ENCODE results near the gene GPR84. TPM values are rescaled to one million over a fixed set of nuclear protein-coding genes. Genes with fewer than 3 reads are reported as not detected.
"Not testable (repeated sequence)": the region's sequence is repeated elsewhere in the genome, so short reads cannot be mapped to it uniquely, and the experiment has no call there.

Gene GPR84
- total RNA-seq, 4 donors from 2014 or later: 0.42 TPM; not detected in 3

DNA sequence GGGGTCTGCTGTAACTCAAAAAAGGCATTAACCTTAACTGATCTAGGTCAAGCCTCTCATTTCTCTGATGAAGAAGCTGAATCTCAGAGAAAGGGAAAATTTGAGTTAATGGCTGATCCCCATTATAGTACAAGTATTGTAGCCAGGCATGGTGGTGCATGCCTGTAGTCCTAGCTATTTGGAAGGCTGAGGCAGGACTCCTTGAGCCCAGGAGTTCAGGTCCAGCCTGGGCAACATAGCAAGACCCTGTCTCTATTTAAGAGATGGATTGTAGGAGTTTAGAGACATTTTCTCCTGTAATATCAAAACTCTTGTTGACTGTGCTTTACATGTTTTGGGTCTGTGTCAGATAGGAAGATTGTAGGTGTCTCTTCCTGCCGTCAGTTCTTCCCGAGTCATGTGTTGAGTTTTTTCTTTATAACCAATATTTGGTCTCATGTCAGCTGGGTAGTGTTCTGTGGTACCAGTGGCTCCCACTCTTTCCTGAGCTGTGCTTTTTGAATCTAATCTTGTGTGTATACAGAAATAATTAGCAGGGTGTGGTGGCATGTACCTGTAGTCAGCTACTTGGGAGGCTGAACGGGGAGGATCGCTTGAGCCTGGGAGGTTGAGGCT lies 30.8 kb downstream of the GPR84 start:
- Histone ChIP-seq H3K36me3 (no peaks in the 10 kb centered on the region), H3K9me3 (no peaks in the 10 kb centered on the region), H3K4me3 (no peak overlapping the region), H3K4me1 (peaks cover 4 to 91% (median 37%) of the 10 kb centered on the region in 4 donors), H3K27ac (no peak overlapping the region), H3K27me3 (no peaks in the 10 kb centered on the region)
- TF ChIP-seq, protein P1, sequence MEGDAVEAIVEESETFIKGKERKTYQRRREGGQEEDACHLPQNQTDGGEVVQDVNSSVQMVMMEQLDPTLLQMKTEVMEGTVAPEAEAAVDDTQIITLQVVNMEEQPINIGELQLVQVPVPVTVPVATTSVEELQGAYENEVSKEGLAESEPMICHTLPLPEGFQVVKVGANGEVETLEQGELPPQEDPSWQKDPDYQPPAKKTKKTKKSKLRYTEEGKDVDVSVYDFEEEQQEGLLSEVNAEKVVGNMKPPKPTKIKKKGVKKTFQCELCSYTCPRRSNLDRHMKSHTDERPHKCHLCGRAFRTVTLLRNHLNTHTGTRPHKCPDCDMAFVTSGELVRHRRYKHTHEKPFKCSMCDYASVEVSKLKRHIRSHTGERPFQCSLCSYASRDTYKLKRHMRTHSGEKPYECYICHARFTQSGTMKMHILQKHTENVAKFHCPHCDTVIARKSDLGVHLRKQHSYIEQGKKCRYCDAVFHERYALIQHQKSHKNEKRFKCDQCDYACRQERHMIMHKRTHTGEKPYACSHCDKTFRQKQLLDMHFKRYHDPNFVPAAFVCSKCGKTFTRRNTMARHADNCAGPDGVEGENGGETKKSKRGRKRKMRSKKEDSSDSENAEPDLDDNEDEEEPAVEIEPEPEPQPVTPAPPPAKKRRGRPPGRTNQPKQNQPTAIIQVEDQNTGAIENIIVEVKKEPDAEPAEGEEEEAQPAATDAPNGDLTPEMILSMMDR (IDR thresholded peaks at IDR 0.05): no peak
- TF ChIP-seq EP300 (IDR thresholded peaks at IDR 0.05) (no peak), POLR2A (IDR thresholded peaks at IDR 0.05) (no peak)
- DNase-seq (ENCODE audit: low spot score in 2 of 2): no peak
- WGBS, 2 donors: 93 to 97% methylated on average over 4 of the region's 4 CpGs

DNA sequence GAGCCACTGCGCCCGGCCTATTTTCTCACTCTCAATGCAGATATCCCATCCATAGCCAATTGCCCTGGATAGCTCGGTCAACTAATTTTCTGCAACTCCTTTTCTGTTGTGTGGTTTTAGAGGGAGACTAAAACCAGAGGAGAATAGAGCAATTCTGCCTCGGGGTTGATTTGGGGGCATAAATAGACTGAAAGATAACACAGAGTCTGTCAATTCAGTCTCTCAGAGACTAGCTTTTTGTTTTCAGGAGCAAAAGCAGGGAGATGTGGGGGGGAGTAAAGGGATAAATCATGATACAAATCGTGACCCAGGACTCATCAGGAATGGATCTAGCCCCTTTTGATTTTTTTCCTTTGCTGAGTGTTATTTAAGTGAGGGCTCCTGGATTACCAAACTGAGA lies 32.8 kb downstream of the GPR84 start:
- H3K9me3 ChIP-seq: no peaks in the 10 kb centered on the region
- no peaks in the 10 kb centered on the region for H3K36me3 ChIP-seq
- WGBS, 2 donors: 48 to 53% methylated on average over 5 of the region's 5 CpGs
- TF ChIP-seq POLR2A (IDR thresholded peaks at IDR 0.05) (no peak), EP300 (IDR thresholded peaks at IDR 0.05) (no peak)
- TF ChIP-seq, protein P1 (IDR thresholded peaks at IDR 0.05): no peak
- H3K27me3 ChIP-seq: no peaks in the 10 kb centered on the region
- no peak overlapping the region for H3K4me3 ChIP-seq
- no peak for DNase-seq (ENCODE audit: low spot score in 2 of 2)
- peaks cover 0 to 91% (median 30%) of the 10 kb centered on the region in 4 donors for H3K4me1 ChIP-seq
- H3K27ac ChIP-seq: no peak overlapping the region

GRCh38 chr12:54330442-54330841 lies 33.8 kb downstream of the GPR84 start:
- Histone ChIP-seq H3K4me1 (peaks cover 0 to 90% (median 38%) of the 10 kb centered on the region in 4 donors), H3K4me3 (no peak overlapping the region), H3K36me3 (no peaks in the 10 kb centered on the region), H3K9me3 (no peaks in the 10 kb centered on the region), H3K27me3 (no peaks in the 10 kb centered on the region), H3K27ac (no peak overlapping the region)
- DNase-seq (ENCODE audit: low spot score in 2 of 2): no peak
- no peak for TF ChIP-seq POLR2A (IDR thresholded peaks at IDR 0.05)
- TF ChIP-seq EP300 (IDR thresholded peaks at IDR 0.05): no peak
- TF ChIP-seq, protein P1 (IDR thresholded peaks at IDR 0.05): no peak
- WGBS, 2 donors: 40 to 42% methylated on average over 3 of the region's 3 CpGs

DNA sequence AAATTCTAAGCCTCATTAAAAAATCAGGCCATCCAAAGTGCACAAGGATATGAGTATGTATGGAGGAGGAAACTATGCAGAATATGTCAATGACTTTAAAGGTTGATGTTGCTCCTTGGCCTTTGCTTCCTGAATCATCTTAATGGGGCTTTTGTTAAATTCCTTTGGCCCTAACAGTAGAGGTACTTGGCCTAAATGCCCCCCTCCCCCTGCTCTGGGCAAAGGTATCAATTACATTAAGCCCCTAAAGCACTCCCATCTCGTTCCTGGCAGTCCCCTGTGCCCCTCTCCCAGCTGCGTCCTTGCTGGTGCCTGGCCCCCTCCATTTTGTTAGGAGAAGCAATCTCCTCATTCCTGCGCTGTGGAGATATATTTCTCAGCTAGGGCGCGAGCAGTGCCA lies 34.5 kb downstream of the GPR84 start:
- Histone ChIP-seq H3K27me3 (no peaks in the 10 kb centered on the region), H3K27ac (no peak overlapping the region), H3K4me3 (no peak overlapping the region), H3K4me1 (peaks cover 0 to 83% (median 38%) of the 10 kb centered on the region in 4 donors), H3K9me3 (no peaks in the 10 kb centered on the region), H3K36me3 (no peaks in the 10 kb centered on the region)
- TF ChIP-seq, protein P1 (IDR thresholded peaks at IDR 0.05): no peak
- TF ChIP-seq EP300 (IDR thresholded peaks at IDR 0.05) (no peak), POLR2A (IDR thresholded peaks at IDR 0.05) (no peak)
- DNase-seq (ENCODE audit: low spot score in 2 of 2): no peak
- 56 to 67% methylated on average over 5 of the region's 5 CpGs for WGBS, 2 donors

DNA sequence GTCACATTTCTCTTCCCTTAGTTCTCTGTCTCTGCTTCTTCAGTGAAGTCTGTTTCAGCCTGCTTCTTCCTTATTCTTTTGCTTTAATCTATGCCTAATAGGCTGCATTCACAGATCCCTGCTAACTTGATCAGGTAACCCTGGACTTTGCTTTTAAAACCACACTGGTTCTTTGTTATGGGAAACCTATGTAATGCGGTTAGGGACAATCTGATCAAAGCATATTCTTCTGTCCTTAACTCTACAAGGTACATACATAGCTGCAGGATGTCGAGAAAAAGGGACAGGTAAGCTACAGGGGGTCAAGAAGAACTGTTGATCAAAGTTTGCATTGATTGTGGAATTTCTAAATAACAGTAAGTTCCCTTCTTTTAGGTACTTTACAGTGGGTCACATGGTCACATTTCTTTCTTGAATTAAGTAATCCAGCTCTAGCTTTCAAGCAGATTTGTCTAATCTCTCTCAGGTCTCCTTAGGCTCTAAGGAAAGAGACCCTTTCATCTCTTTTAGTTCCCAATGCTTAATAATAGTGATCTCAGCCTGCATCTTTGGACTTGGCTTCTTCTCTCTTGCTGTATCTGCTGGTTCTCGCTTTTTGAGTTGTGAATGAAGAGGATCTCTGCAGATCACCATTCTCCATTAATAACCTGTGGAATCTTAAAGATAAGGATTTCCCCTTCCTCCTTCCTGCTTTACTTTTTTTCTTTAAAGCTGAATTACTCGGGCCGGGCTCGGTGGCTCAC lies 35.5 kb downstream of the GPR84 start:
- 73 to 80% methylated on average over 6 of the region's 6 CpGs for WGBS, 2 donors
- TF ChIP-seq, protein P1 (IDR thresholded peaks at IDR 0.05): no peak
- TF ChIP-seq POLR2A (IDR thresholded peaks at IDR 0.05): no peak
- TF ChIP-seq EP300 (IDR thresholded peaks at IDR 0.05): no peak

DNA sequence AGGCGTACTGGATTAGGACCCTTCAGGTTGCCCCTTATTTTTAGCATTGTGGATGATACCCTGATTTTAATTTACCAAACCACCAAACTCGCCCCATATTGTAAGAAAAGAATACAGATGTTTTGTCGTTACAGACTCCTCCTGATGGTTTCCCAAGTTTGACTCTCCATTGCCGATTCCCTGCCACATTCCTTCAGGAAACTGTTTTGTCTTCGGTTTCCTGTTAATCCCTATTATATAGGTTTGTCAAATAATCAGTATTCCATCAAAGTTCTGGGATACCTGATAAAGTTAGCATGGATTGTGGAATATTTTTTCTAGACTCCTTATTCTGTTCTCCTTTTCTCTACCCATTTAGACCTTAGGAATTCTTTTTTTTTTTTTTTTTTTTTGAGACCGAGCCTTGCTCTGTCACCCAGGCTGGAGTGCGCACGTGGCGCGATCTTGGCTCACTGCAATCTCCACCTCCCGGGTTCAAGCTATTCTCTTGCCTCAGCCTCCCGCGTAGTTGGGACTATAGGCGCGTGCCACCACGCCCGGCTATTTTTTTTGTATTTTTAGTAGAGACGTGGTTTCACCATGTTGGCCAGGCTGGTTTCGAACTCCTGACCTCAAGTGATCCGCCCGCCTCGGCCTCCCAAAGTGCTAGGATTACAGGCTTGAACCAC lies 38.7 kb downstream of the GPR84 start:
- 47 to 57% methylated on average over 22 of the region's 22 CpGs for WGBS, 2 donors
- H3K27me3 ChIP-seq: not testable (repeated sequence)

More for the DNA sequence above, 35.5 kb downstream of the GPR84 start:
- Histone ChIP-seq H3K27me3 (no peaks in the 10 kb centered on the region), H3K9me3 (no peaks in the 10 kb centered on the region), H3K36me3 (no peaks in the 10 kb centered on the region), H3K27ac (no peak overlapping the region), H3K4me3 (no peak overlapping the region), H3K4me1 (peaks cover 0 to 82% (median 38%) of the 10 kb centered on the region in 4 donors)
- no peak for DNase-seq (ENCODE audit: low spot score in 2 of 2)

More for the DNA sequence above, 38.7 kb downstream of the GPR84 start:
- H3K27ac ChIP-seq: peak overlapping the region; percentile 26 to 92 (median 88)
- peaks cover 0 to 56% (median 30%) of the 10 kb centered on the region in 4 donors for H3K4me1 ChIP-seq
- H3K36me3 ChIP-seq; H3K9me3 ChIP-seq; DNase-seq (ENCODE audit: low spot score in 2 of 2): not testable (repeated sequence)
- H3K4me3 ChIP-seq: peak overlapping the region; percentile 45 to 79 (median 76)

All from tibial nerve (tissue), 4 donors.